Natural killer cell (primary cell): ENCODE measurements around the gene SLC25A47. TPM values are rescaled to one million over a fixed set of nuclear protein-coding genes. Genes with fewer than 3 reads are reported as not detected.

Experiments used
- ATAC-seq, 3 donors: fragments of 150-1000 bp in 2 of 3; fragments of 200-7000 bp in 1 of 3; cut with Tn5 transposase; 1 replicate in 1 of 3; 2 replicates in 2 of 3; pipeline ENCODE4 v1.10.0; 2021; ENCODE audit warnings: mild to moderate bottlenecking in 2 of 3, moderate library complexity in 2 of 3
- DNase-seq, 2 donors: peaks; one replicate each; pipeline versions ENCODE4 v3.0.0 to v3.0.0-alpha.2; 2013 to 2021; ENCODE audit warnings: mixed read lengths in 1 of 2
- H3K27ac ChIP-seq: one replicate; pipeline ENCODE4 v1.5.1; 2013; ENCODE audit warnings: mild to moderate bottlenecking, low read length
- H3K27me3 ChIP-seq: one replicate; pipeline ENCODE4 v1.6.1; 2013; ENCODE audit warnings: low read length; ENCODE audit not compliant: control insufficient read depth, insufficient read depth
- H3K36me3 ChIP-seq: one replicate; pipeline ENCODE4 v1.6.1; 2013; ENCODE audit warnings: low read length; ENCODE audit not compliant: control insufficient read depth, insufficient read depth
- H3K4me1 ChIP-seq: one replicate; pipeline ENCODE4 v1.6.1; 2013; ENCODE audit warnings: low read length; ENCODE audit not compliant: control insufficient read depth, insufficient read depth
- H3K4me3 ChIP-seq: one replicate; pipeline ENCODE4 v1.5.1; 2013; ENCODE audit warnings: low read length
- H3K9me3 ChIP-seq: one replicate; pipeline ENCODE4 v1.6.1; 2013; ENCODE audit warnings: low read length; ENCODE audit not compliant: control insufficient read depth, insufficient read depth
- H3K27ac Mint-ChIP-seq, 2 donors: one replicate each; pipeline ENCODE4 v1.8.0; 2022; ENCODE audit warnings: mild to moderate bottlenecking in 2 of 2, mixed read lengths in 2 of 2, moderate library complexity in 1 of 2
- H3K27me3 Mint-ChIP-seq, 2 donors: one replicate each; pipeline ENCODE4 v1.8.0; 2022; ENCODE audit warnings: low read depth in 2 of 2, mixed read lengths in 2 of 2
- H3K36me3 Mint-ChIP-seq: one replicate; pipeline ENCODE4 v1.8.0; 2022; ENCODE audit warnings: mixed read lengths
- H3K4me1 Mint-ChIP-seq, 2 donors: one replicate each; pipeline ENCODE4 v1.8.0; 2022; ENCODE audit warnings: mixed read lengths in 2 of 2
- H3K4me3 Mint-ChIP-seq: one replicate; pipeline ENCODE4 v1.8.0; 2022; ENCODE audit warnings: mild to moderate bottlenecking, moderate library complexity, mixed read lengths
- H3K9me3 Mint-ChIP-seq, 2 donors: one replicate each; pipeline ENCODE4 v1.8.0; 2022; ENCODE audit warnings: mixed read lengths in 2 of 2
- WGBS: methylation state at CpG from one replicate; pipeline ENCODE4 v1.1.7; 2013; ENCODE audit warnings: missing lambda C conversion rate; ENCODE audit not compliant: insufficient coverage; 5-methylcytosine and 5-hydroxymethylcytosine counted together
- intact Hi-C: fragments of 100-400 bp; cut with micrococcal nuclease; formaldehyde crosslinking; loops from one replicate; pipeline ENCODE4 v1.14.2; 2022
- total RNA-seq, 4 donors: library from RNA; stranded (reverse); fragments of 120-200 nt in 1 of 4; gene quantifications; one replicate each; pipeline versions ENCODE4 v1.2.3 to v1.2.4, GENCODE V29; 2013 to 2022
- TF ChIP-seq, protein P1 (sequence below): fragments of 200-600 bp; IDR thresholded peaks from one replicate; pipeline ENCODE4 v1.8.0; 2022; ENCODE audit warnings: antibody characterized with exemption

Gene SLC25A47
- total RNA-seq, 3 donors from 2014 or later (not counting 1 experiment from before 2014, with no cell fraction given), result 0.20 TPM; not detected in 2

- no peaks in the 10 kb centered on the region for H3K36me3 Mint-ChIP-seq
- DNase-seq (peak; percentile 94 to 95), ATAC-seq (peak; percentile 85 to 94 (median 93))
- Histone ChIP-seq H3K36me3 (peaks cover 1% of the 10 kb centered on the region), H3K27me3 (no peaks in the 10 kb centered on the region), H3K4me3 (peak within 1 kb of the TSS; percentile 58), H3K27ac (peak within 1 kb of the TSS; percentile 83), H3K9me3 (no peaks in the 10 kb centered on the region), H3K4me1 (peaks cover 30% of the 10 kb centered on the region)
- H3K27me3 Mint-ChIP-seq, result no peaks in the 10 kb centered on the region
- under 1% methylated on average over 73 of the region's 74 CpGs for WGBS
- no peaks in the 10 kb centered on the region for H3K9me3 Mint-ChIP-seq
- H3K4me1 Mint-ChIP-seq, result peaks cover 24 to 29% of the 10 kb centered on the region in 2 donors
- peak within 1 kb of the TSS; percentile 88 to 94 for H3K27ac Mint-ChIP-seq
- TF ChIP-seq, protein P1, sequence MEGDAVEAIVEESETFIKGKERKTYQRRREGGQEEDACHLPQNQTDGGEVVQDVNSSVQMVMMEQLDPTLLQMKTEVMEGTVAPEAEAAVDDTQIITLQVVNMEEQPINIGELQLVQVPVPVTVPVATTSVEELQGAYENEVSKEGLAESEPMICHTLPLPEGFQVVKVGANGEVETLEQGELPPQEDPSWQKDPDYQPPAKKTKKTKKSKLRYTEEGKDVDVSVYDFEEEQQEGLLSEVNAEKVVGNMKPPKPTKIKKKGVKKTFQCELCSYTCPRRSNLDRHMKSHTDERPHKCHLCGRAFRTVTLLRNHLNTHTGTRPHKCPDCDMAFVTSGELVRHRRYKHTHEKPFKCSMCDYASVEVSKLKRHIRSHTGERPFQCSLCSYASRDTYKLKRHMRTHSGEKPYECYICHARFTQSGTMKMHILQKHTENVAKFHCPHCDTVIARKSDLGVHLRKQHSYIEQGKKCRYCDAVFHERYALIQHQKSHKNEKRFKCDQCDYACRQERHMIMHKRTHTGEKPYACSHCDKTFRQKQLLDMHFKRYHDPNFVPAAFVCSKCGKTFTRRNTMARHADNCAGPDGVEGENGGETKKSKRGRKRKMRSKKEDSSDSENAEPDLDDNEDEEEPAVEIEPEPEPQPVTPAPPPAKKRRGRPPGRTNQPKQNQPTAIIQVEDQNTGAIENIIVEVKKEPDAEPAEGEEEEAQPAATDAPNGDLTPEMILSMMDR, result no peak
- peak within 1 kb of the TSS; percentile 93 for H3K4me3 Mint-ChIP-seq
- intact Hi-C loops, result loop anchor here (2.0 to 5.0 kb wide), 3 partner anchors 69 to 139 kb away; partner anchors contain the start of genes SLC25A29 and YY1
These were observed 53.0 kb downstream of the SLC25A47 start, which contains the start of gene WDR25 for GRCh38 chr14:100375963-100376735. TSS of gene WDR25 (plus strand) at chr14:100376485.

GRCh38 chr14:100376751-100377171, 53.6 kb downstream of the SLC25A47 start:
- intact Hi-C loops, result loop anchor here (1.0 to 5.0 kb wide), 5 partner anchors 69 to 394 kb away; partner anchors contain the start of genes SLC25A29 and YY1
- Mint-ChIP-seq H3K27ac (peak overlapping the region; percentile 88 to 94), H3K27me3 (no peaks in the 10 kb centered on the region), H3K4me3 (peak overlapping the region; percentile 93), H3K36me3 (no peaks in the 10 kb centered on the region), H3K4me1 (peaks cover 24 to 29% of the 10 kb centered on the region in 2 donors), H3K9me3 (no peaks in the 10 kb centered on the region)
- TF ChIP-seq, protein P1, result no peak
- H3K9me3 ChIP-seq, result no peaks in the 10 kb centered on the region
- H3K36me3 ChIP-seq, result peaks cover 6% of the 10 kb centered on the region
- H3K27ac ChIP-seq, result peak overlapping the region; percentile 83
- H3K4me3 ChIP-seq, result peak overlapping the region; percentile 58
- DNase-seq, result peak in 1 of 2 donors; percentile 14
- H3K27me3 ChIP-seq, result no peaks in the 10 kb centered on the region
- 29% methylated on average over 5 of the region's 7 CpGs for WGBS
- peaks cover 30% of the 10 kb centered on the region for H3K4me1 ChIP-seq
- no peak for ATAC-seq

Other genes starting within 250 kb of the SLC25A47 start
- gene DEGS2, start 163.7 kb upstream of the SLC25A47 start, total RNA-seq, result 1 to 10 TPM in 2 of 3 donors, under 1 TPM in 1; 0.60 to 7.1 (median 4.4) TPM
- 10 to 100 TPM; 77.9 to 92.6 (median 90.4) TPM for gene YY1, start 84.2 kb upstream of the SLC25A47 start, total RNA-seq
- gene SLC25A29, start 16.9 kb upstream of the SLC25A47 start, total RNA-seq, result 10 to 100 TPM in 2 of 3 donors, 1 to 10 TPM in 1; 8.6 to 80.7 (median 69.3) TPM
- 1 to 10 TPM; 5.0 to 9.8 (median 9.7) TPM for gene WDR25, start 53.1 kb downstream of the SLC25A47 start, total RNA-seq